HUDEP-2 (cell line): ENCODE data around the gene HP1BP3.
A peak's percentile ranks its signal among the peaks of the same experiment; 100 is the strongest.
"Not testable (repeated sequence)": the region's sequence is repeated elsewhere in the genome, so short reads cannot be mapped to it uniquely, and the experiment has no call there.

Experiments used
- DNase-seq, 76 experiments: peaks; one replicate each; lab custom pipeline; 2025; ENCODE audit not compliant: unreplicated experiment in 76 of 76; lab: John Stamatoyannopoulos, UW

The HP1BP3 gene

GRCh38 chr1:20787029-20787839 is at the start of gene HP1BP3:
HP1BP3 (minus strand) TSS chr1:20787307; CDS start chr1:20780440, 6,867 bp downstream.
- peak in 66 of 76 experiments; percentile 2 to 83 (median 60) for DNase-seq

GRCh38 chr1:20836230-20836629 is 49.1 kb upstream of the HP1BP3 start:
- no peak for DNase-seq

- no peak for DNase-seq
These were observed 47.7 kb upstream of the HP1BP3 start for GRCh38 chr1:20834780-20835179.

GRCh38 chr1:20834192-20834591 is 47.1 kb upstream of the HP1BP3 start:
- DNase-seq = no peak

GRCh38 chr1:20830378-20830777 is 43.3 kb upstream of the HP1BP3 start:
- DNase-seq = no peak

- DNase-seq = no peak
These were observed 42.8 kb upstream of the HP1BP3 start for GRCh38 chr1:20829946-20830345.

GRCh38 chr1:20829531-20829930 is 42.4 kb upstream of the HP1BP3 start:
- DNase-seq = no peak

GRCh38 chr1:20823845-20824244 is 36.7 kb upstream of the HP1BP3 start:
- no peak for DNase-seq

GRCh38 chr1:20821466-20821865 is 34.4 kb upstream of the HP1BP3 start:
- DNase-seq = no peak

GRCh38 chr1:20819818-20820217 is 32.7 kb upstream of the HP1BP3 start:
- DNase-seq = no peak

GRCh38 chr1:20814534-20814871 is 27.4 kb upstream of the HP1BP3 start:
- no peak for DNase-seq

GRCh38 chr1:20811916-20812315 is 24.8 kb upstream of the HP1BP3 start:
- no peak for DNase-seq

- DNase-seq = no peak
These were observed 6.1 kb upstream of the HP1BP3 start for GRCh38 chr1:20793236-20793635.

- DNase-seq = no peak
These were observed 5.1 kb upstream of the HP1BP3 start for GRCh38 chr1:20792196-20792595.

- no peak for DNase-seq
These were observed 3.7 kb upstream of the HP1BP3 start for GRCh38 chr1:20790785-20791184.

- DNase-seq = not testable (repeated sequence)
These were observed 2.5 kb upstream of the HP1BP3 start for GRCh38 chr1:20789598-20789997.

- peak in 6 of 76 experiments; percentile 4 to 25 (median 10) for DNase-seq
These were observed 1.0 kb upstream of the HP1BP3 start for GRCh38 chr1:20787840-20788795.

- peak in 75 of 76 experiments; percentile 30 to 95 (median 89) for DNase-seq
These were observed 666 bp downstream of the HP1BP3 start for GRCh38 chr1:20786253-20787028.

GRCh38 chr1:20785907-20786252 is 1.2 kb downstream of the HP1BP3 start:
- peak in 10 of 76 experiments; percentile 8 to 53 (median 42) for DNase-seq

- DNase-seq = no peak
These were observed 11.4 kb downstream of the HP1BP3 start for GRCh38 chr1:20775700-20776099.

GRCh38 chr1:20771780-20772179 is 15.3 kb downstream of the HP1BP3 start:
- no peak for DNase-seq
